ENCODE data around the gene CNIH2. TPM values are rescaled to one million over a fixed set of nuclear protein-coding genes. Genes with fewer than 3 reads are reported as not detected.
A peak's percentile ranks its signal among the peaks of the same experiment; 100 is the strongest.

The CNIH2 gene
- total and polyA plus RNA-seq, 2 donors (not counting 1 experiment from before 2014, with no cell fraction given) = 0.17 to 0.57 TPM

GRCh38 chr11:66291303-66291705 lies 13.3 kb downstream of the CNIH2 start:
- Histone ChIP-seq H3K79me2 (ENCODE audit: control insufficient read depth, insufficient read depth, low read length) (peaks cover 20% of the 10 kb centered on the region), H3K4me3 (replicated peaks in 1 of 4; ENCODE audit: control extremely low read depth in 1 of 4, insufficient read depth in 1 of 4, low read depth in 3 of 4, low read length in 4 of 4) (no peak overlapping the region), H3K9ac (ENCODE audit: insufficient read depth, low read length) (no peak overlapping the region), H3K27me3 (ENCODE audit: control insufficient read depth, insufficient read depth, low read length) (peaks cover 23% of the 10 kb centered on the region), H3K27ac (ENCODE audit: insufficient read depth, low read length) (no peak overlapping the region), H3K4me1 (ENCODE audit: control insufficient read depth, extremely low read depth, insufficient read depth, low read length) (peaks cover 8% of the 10 kb centered on the region), H2AFZ (ENCODE audit: low read length) (no peak overlapping the region), H3K9me3 (ENCODE audit: control insufficient read depth, insufficient read depth, low read depth, low read length) (no peaks in the 10 kb centered on the region), H4K20me1 (ENCODE audit: control insufficient read depth, extremely low read depth, insufficient read depth, low read length) (no peaks in the 10 kb centered on the region), H3K4me2 (ENCODE audit: extremely low read depth, insufficient read depth, low read length) (no peak overlapping the region), H3K36me3 (ENCODE audit: control insufficient read depth, insufficient read depth, low read length) (peaks cover 3% of the 10 kb centered on the region)
- DNase-seq (ENCODE audit: low read depth in 2 of 2) = no peak
- no peak for TF ChIP-seq CTCF (conservative IDR thresholded peaks at IDR 0.05 in 1 of 2, IDR thresholded peaks at IDR 0.05 in 1 of 2; ENCODE audit: low read depth in 1 of 2, low read length in 2 of 2)
- peak; percentile 39 for TF ChIP-seq EZH2 (IDR thresholded peaks at IDR 0.05; ENCODE audit: low read length, missing control alignments)

- H3K79me2 ChIP-seq (ENCODE audit: control insufficient read depth, insufficient read depth, low read length) = peaks cover 16% of the 10 kb centered on the region
- peak within 1 kb of the TSS in 1 of 4 experiments; percentile 22 for H3K4me3 ChIP-seq (replicated peaks in 1 of 4; ENCODE audit: control extremely low read depth in 1 of 4, insufficient read depth in 1 of 4, low read depth in 3 of 4, low read length in 4 of 4)
- H3K27ac ChIP-seq (ENCODE audit: insufficient read depth, low read length) = no peak within 1 kb of the TSS
- H3K9ac ChIP-seq (ENCODE audit: insufficient read depth, low read length) = no peak within 1 kb of the TSS
- no peaks in the 10 kb centered on the region for H3K9me3 ChIP-seq (ENCODE audit: control insufficient read depth, insufficient read depth, low read depth, low read length)
- peaks cover 24% of the 10 kb centered on the region for H3K27me3 ChIP-seq (ENCODE audit: control insufficient read depth, insufficient read depth, low read length)
- H3K36me3 ChIP-seq (ENCODE audit: control insufficient read depth, insufficient read depth, low read length) = no peaks in the 10 kb centered on the region
- no peak for DNase-seq (ENCODE audit: low read depth in 2 of 2)
- peaks cover 8% of the 10 kb centered on the region for H3K4me1 ChIP-seq (ENCODE audit: control insufficient read depth, extremely low read depth, insufficient read depth, low read length)
- no peaks in the 10 kb centered on the region for H4K20me1 ChIP-seq (ENCODE audit: control insufficient read depth, extremely low read depth, insufficient read depth, low read length)
- TF ChIP-seq CTCF (conservative IDR thresholded peaks at IDR 0.05 in 1 of 2, IDR thresholded peaks at IDR 0.05 in 1 of 2; ENCODE audit: low read depth in 1 of 2, low read length in 2 of 2) (no peak), EZH2 (IDR thresholded peaks at IDR 0.05; ENCODE audit: low read length, missing control alignments) (no peak)
- no peak within 1 kb of the TSS for H2AFZ ChIP-seq (ENCODE audit: low read length)
- H3K4me2 ChIP-seq (ENCODE audit: extremely low read depth, insufficient read depth, low read length) = peak within 1 kb of the TSS; percentile 59
Measured at GRCh38 chr11:66291706-66292542, 13.9 kb downstream of the CNIH2 start, which contains the start of gene TMEM151A. TSS of gene TMEM151A (plus strand) at chr11:66291894. CDS start at chr11:66292014, 120 bp downstream.

GRCh38 chr11:66292543-66293332 lies 14.8 kb downstream of the CNIH2 start:
- no peak for TF ChIP-seq CTCF (conservative IDR thresholded peaks at IDR 0.05 in 1 of 2, IDR thresholded peaks at IDR 0.05 in 1 of 2; ENCODE audit: low read depth in 1 of 2, low read length in 2 of 2)
- peak; percentile 58 for TF ChIP-seq EZH2 (IDR thresholded peaks at IDR 0.05; ENCODE audit: low read length, missing control alignments)
- DNase-seq (ENCODE audit: low read depth in 2 of 2) = no peak
- no peaks in the 10 kb centered on the region for H4K20me1 ChIP-seq (ENCODE audit: control insufficient read depth, extremely low read depth, insufficient read depth, low read length)

More at GRCh38 chr11:66292543-66293332, 14.8 kb downstream of the CNIH2 start:
- no peak overlapping the region for H2AFZ ChIP-seq (ENCODE audit: low read length)
- H3K79me2 ChIP-seq (ENCODE audit: control insufficient read depth, insufficient read depth, low read length) = peaks cover 9% of the 10 kb centered on the region
- peaks cover 6% of the 10 kb centered on the region for H3K4me1 ChIP-seq (ENCODE audit: control insufficient read depth, extremely low read depth, insufficient read depth, low read length)
- no peak overlapping the region for H3K4me2 ChIP-seq (ENCODE audit: extremely low read depth, insufficient read depth, low read length)
- H3K9me3 ChIP-seq (ENCODE audit: control insufficient read depth, insufficient read depth, low read depth, low read length) = no peaks in the 10 kb centered on the region
- peaks cover 32% of the 10 kb centered on the region for H3K27me3 ChIP-seq (ENCODE audit: control insufficient read depth, insufficient read depth, low read length)
- no peak overlapping the region for H3K9ac ChIP-seq (ENCODE audit: insufficient read depth, low read length)
- H3K36me3 ChIP-seq (ENCODE audit: control insufficient read depth, insufficient read depth, low read length) = no peaks in the 10 kb centered on the region
- H3K4me3 ChIP-seq (replicated peaks in 1 of 4; ENCODE audit: control extremely low read depth in 1 of 4, insufficient read depth in 1 of 4, low read depth in 3 of 4, low read length in 4 of 4) = no peak overlapping the region
- no peak overlapping the region for H3K27ac ChIP-seq (ENCODE audit: insufficient read depth, low read length)

Measured in fibroblast of lung (primary cell).